ENCODE results near the gene NUDT21.
"Not testable (repeated sequence)": the region's sequence is repeated elsewhere in the genome, so short reads cannot be mapped to it uniquely, and the experiment has no call there.

The NUDT21 gene

GRCh38 chr16:56491657-56492261 lies 40.6 kb upstream of the NUDT21 start:
- Histone ChIP-seq H3K9me2 (replicated peaks; ENCODE audit: low read depth, low read length) (no peaks in the 10 kb centered on the region), H4K20me1 (ENCODE audit: insufficient read depth, low read length, poor library complexity, severe bottlenecking) (no peaks in the 10 kb centered on the region), H3K27me3 (ENCODE audit: insufficient read depth, low read length, poor library complexity, severe bottlenecking) (no peaks in the 10 kb centered on the region), H3K4me3 (ENCODE audit: low read length, poor library complexity, severe bottlenecking) (no peak overlapping the region), H3F3A (ENCODE audit: low read depth) (no peaks in the 10 kb centered on the region), H3K36me3 (ENCODE audit: insufficient read depth, low read length) (peaks cover 9% of the 10 kb centered on the region; the same call in 1 of the 2 replicates), H3K4me1 (ENCODE audit: insufficient read depth, low read length, poor library complexity, severe bottlenecking) (no peaks in the 10 kb centered on the region), H2AFZ (ENCODE audit: low read length) (no peak overlapping the region), H3K79me2 (ENCODE audit: insufficient read depth, low read length) (no peaks in the 10 kb centered on the region), H3K9ac (ENCODE audit: low read depth, low read length, poor library complexity, severe bottlenecking) (no peak overlapping the region), H3K4me2 (ENCODE audit: low read depth, low read length, poor library complexity, severe bottlenecking) (no peak overlapping the region), H3K9me3 (ENCODE audit: insufficient read depth, low read depth, low read length) (no peaks in the 10 kb centered on the region)
- TF ChIP-seq EZH2phosphoT487 (IDR thresholded peaks at IDR 0.05; ENCODE audit: borderline replicate concordance) = no peak
- TF ChIP-seq CTCF (conservative IDR thresholded peaks at IDR 0.05; ENCODE audit: low read length) = no peak

GRCh38 chr16:56488868-56489267 lies 37.7 kb upstream of the NUDT21 start:
- H2AFZ ChIP-seq (ENCODE audit: low read length); H3K9me2 ChIP-seq (replicated peaks; ENCODE audit: low read depth, low read length); H3K36me3 ChIP-seq (ENCODE audit: insufficient read depth, low read length); H3K4me2 ChIP-seq (ENCODE audit: low read depth, low read length, poor library complexity, severe bottlenecking); H3K9ac ChIP-seq (ENCODE audit: low read depth, low read length, poor library complexity, severe bottlenecking); H3F3A ChIP-seq (ENCODE audit: low read depth); H3K79me2 ChIP-seq (ENCODE audit: insufficient read depth, low read length); H3K9me3 ChIP-seq (ENCODE audit: insufficient read depth, low read depth, low read length); H4K20me1 ChIP-seq (ENCODE audit: insufficient read depth, low read length, poor library complexity, severe bottlenecking); H3K27me3 ChIP-seq (ENCODE audit: insufficient read depth, low read length, poor library complexity, severe bottlenecking); H3K4me3 ChIP-seq (ENCODE audit: low read length, poor library complexity, severe bottlenecking); H3K4me1 ChIP-seq (ENCODE audit: insufficient read depth, low read length, poor library complexity, severe bottlenecking): not testable (repeated sequence)

GRCh38 chr16:56488035-56488434 lies 36.9 kb upstream of the NUDT21 start:
- no peaks in the 10 kb centered on the region for H3K9me2 ChIP-seq (replicated peaks; ENCODE audit: low read depth, low read length)
- H3K27me3 ChIP-seq (ENCODE audit: insufficient read depth, low read length, poor library complexity, severe bottlenecking) = no peaks in the 10 kb centered on the region
- H2AFZ ChIP-seq (ENCODE audit: low read length) = no peak overlapping the region
- H3K36me3 ChIP-seq (ENCODE audit: insufficient read depth, low read length) = peaks cover 9% of the 10 kb centered on the region; the same call in 1 of the 2 replicates
- H3K4me1 ChIP-seq (ENCODE audit: insufficient read depth, low read length, poor library complexity, severe bottlenecking) = no peaks in the 10 kb centered on the region
- no peaks in the 10 kb centered on the region for H3F3A ChIP-seq (ENCODE audit: low read depth)
- H4K20me1 ChIP-seq (ENCODE audit: insufficient read depth, low read length, poor library complexity, severe bottlenecking) = no peaks in the 10 kb centered on the region
- H3K79me2 ChIP-seq (ENCODE audit: insufficient read depth, low read length) = no peaks in the 10 kb centered on the region
- no peak overlapping the region for H3K9ac ChIP-seq (ENCODE audit: low read depth, low read length, poor library complexity, severe bottlenecking)
- H3K4me3 ChIP-seq (ENCODE audit: low read length, poor library complexity, severe bottlenecking) = no peak overlapping the region
- no peak for TF ChIP-seq EZH2phosphoT487 (IDR thresholded peaks at IDR 0.05; ENCODE audit: borderline replicate concordance)
- no peak for TF ChIP-seq CTCF (conservative IDR thresholded peaks at IDR 0.05; ENCODE audit: low read length)
- H3K4me2 ChIP-seq (ENCODE audit: low read depth, low read length, poor library complexity, severe bottlenecking) = no peak overlapping the region
- no peaks in the 10 kb centered on the region for H3K9me3 ChIP-seq (ENCODE audit: insufficient read depth, low read depth, low read length)

GRCh38 chr16:56483394-56483793 lies 32.3 kb upstream of the NUDT21 start:
- no peaks in the 10 kb centered on the region for H3K79me2 ChIP-seq (ENCODE audit: insufficient read depth, low read length)
- TF ChIP-seq CTCF (conservative IDR thresholded peaks at IDR 0.05; ENCODE audit: low read length) (no peak), EZH2phosphoT487 (IDR thresholded peaks at IDR 0.05; ENCODE audit: borderline replicate concordance) (no peak)
- no peaks in the 10 kb centered on the region for H4K20me1 ChIP-seq (ENCODE audit: insufficient read depth, low read length, poor library complexity, severe bottlenecking)
- H3K9ac ChIP-seq (ENCODE audit: low read depth, low read length, poor library complexity, severe bottlenecking) = no peak overlapping the region
- no peaks in the 10 kb centered on the region for H3K9me2 ChIP-seq (replicated peaks; ENCODE audit: low read depth, low read length)
- H3F3A ChIP-seq (ENCODE audit: low read depth) = no peaks in the 10 kb centered on the region
- no peak overlapping the region for H3K4me3 ChIP-seq (ENCODE audit: low read length, poor library complexity, severe bottlenecking)
- peaks cover 20% of the 10 kb centered on the region; the same call in 1 of the 2 replicates for H3K36me3 ChIP-seq (ENCODE audit: insufficient read depth, low read length)
- H2AFZ ChIP-seq (ENCODE audit: low read length) = no peak overlapping the region
- H3K27me3 ChIP-seq (ENCODE audit: insufficient read depth, low read length, poor library complexity, severe bottlenecking) = no peaks in the 10 kb centered on the region
- no peak overlapping the region for H3K4me2 ChIP-seq (ENCODE audit: low read depth, low read length, poor library complexity, severe bottlenecking)
- no peaks in the 10 kb centered on the region for H3K9me3 ChIP-seq (ENCODE audit: insufficient read depth, low read depth, low read length)
- H3K4me1 ChIP-seq (ENCODE audit: insufficient read depth, low read length, poor library complexity, severe bottlenecking) = peaks cover 7% of the 10 kb centered on the region

All from Loucy (cell line).